GM12878 (cell line): ENCODE data around the gene PEX16. TPM values are rescaled to one million over a fixed set of nuclear protein-coding genes. Genes with fewer than 3 reads are reported as not detected.

Experiments used
- ATAC-seq: fragments of 200-7000 bp; cut with Tn5 transposase; 3 replicates; pipeline ENCODE4 v1.9.1; 2020; ENCODE audit warnings: mild to moderate bottlenecking, moderate library complexity
- BruUV-seq: library from RNA; stranded (reverse); fragments of 400-500 nt; replicated peaks from 2 replicates; lab custom pipeline; 2021; lab: Mats Ljungman, UMichigan
- CTCF ChIA-PET: fragments of 300-600 bp; sonication (Branson Sonifier 250); formaldehyde crosslinking; extraction: SDS; loops from one replicate; lab custom pipeline; 2021; ENCODE audit warnings: inconsistent platforms; lab: Yijun Ruan, JAX
- POLR2A ChIA-PET: fragments of 350-600 bp; formaldehyde crosslinking; extraction: SDS; loops from one replicate; lab custom pipeline; 2021; ENCODE audit warnings: inconsistent platforms; lab: Charles Lee
- RAD21 ChIA-PET: fragments of 300-600 bp; sonication (Branson Sonifier 250); formaldehyde crosslinking; loops from one replicate; lab custom pipeline; 2023; ENCODE audit warnings: antibody characterized with exemption; ENCODE audit not compliant: unreplicated experiment; lab: Charles Lee
- SMC1A ChIA-PET: fragments of 300-600 bp; sonication (Branson Sonifier 250); formaldehyde crosslinking; loops from one replicate; lab custom pipeline; 2023; ENCODE audit not compliant: unreplicated experiment, uncharacterized antibody; lab: Charles Lee
- DNase-seq: peaks from one replicate; pipeline ENCODE4 v3.0.0-alpha.2; 2011; ENCODE audit warnings: low read depth, low spot score
- FAIRE-seq: peaks from 3 replicates; lab custom pipeline; 2011; peaks lifted over from hg19 to GRCh38; lab: Jason Lieb, UNC
- H2AFZ ChIP-seq: 2 replicates; pipeline ENCODE4 v1.6.0; 2011; ENCODE audit warnings: low read depth, low read length, control low read depth; ENCODE audit not compliant: control insufficient read depth
- H3K27ac ChIP-seq: 2 replicates; pipeline ENCODE4 v1.5.1; 2011; ENCODE audit warnings: control low read depth; ENCODE audit not compliant: control insufficient read depth, insufficient read depth
- H3K27me3 ChIP-seq, 2 experiments: replicated peaks in 1 of 2; 2 replicates each; pipeline versions ENCODE4 v1.6.0 to v1.6.1; 2011; ENCODE audit warnings: low read length in 1 of 2; ENCODE audit not compliant: control insufficient read depth in 2 of 2, insufficient read depth in 2 of 2
- H3K36me3 ChIP-seq, 2 experiments: 2 replicates each; pipeline ENCODE4 v1.5.1; 2011; ENCODE audit warnings: low read length in 1 of 2; ENCODE audit not compliant: control insufficient read depth in 2 of 2, insufficient read depth in 2 of 2
- H3K4me1 ChIP-seq: 2 replicates; pipeline ENCODE4 v1.6.1; 2011; ENCODE audit warnings: mild to moderate bottlenecking, low read length, moderate library complexity, mixed read lengths; ENCODE audit not compliant: control insufficient read depth, insufficient read depth
- H3K4me2 ChIP-seq: 2 replicates; pipeline ENCODE4 v1.6.0; 2011; ENCODE audit warnings: control low read depth; ENCODE audit not compliant: control insufficient read depth, insufficient read depth
- H3K4me3 ChIP-seq: fragments of 200-600 bp; sonication (generic); 2 replicates; pipeline ENCODE4 v1.5.1; 2016
- H3K79me2 ChIP-seq: 2 replicates; pipeline ENCODE4 v1.6.0; 2011; ENCODE audit warnings: low read length; ENCODE audit not compliant: control insufficient read depth, insufficient read depth
- H3K9ac ChIP-seq: 2 replicates; pipeline ENCODE4 v1.8.0; 2011; ENCODE audit warnings: low read length, control low read depth, mixed read lengths; ENCODE audit not compliant: control insufficient read depth, insufficient read depth
- H3K9me3 ChIP-seq: replicated peaks from 3 replicates; pipeline ENCODE4 v1.5.1; 2011; ENCODE audit warnings: mild to moderate bottlenecking, low read length; ENCODE audit not compliant: control insufficient read depth, insufficient read depth
- H4K20me1 ChIP-seq: 2 replicates; pipeline ENCODE4 v1.6.0; 2011; ENCODE audit not compliant: control insufficient read depth, insufficient read depth
- BHLHE40 ChIP-seq, 2 experiments: fragments of 450-650 bp in 1 of 2; IDR thresholded peaks; 2 replicates each; pipeline ENCODE4 v1.6.1; 2011 to 2017; ENCODE audit warnings: low read depth in 2 of 2, borderline replicate concordance in 1 of 2, improper control_type of control experiment in 1 of 2, low read length in 1 of 2, mild to moderate bottlenecking in 1 of 2
- CBFB ChIP-seq: IDR thresholded peaks from 2 replicates; pipeline ENCODE4 v1.6.1; 2016; ENCODE audit warnings: antibody characterized with exemption, low read depth
- KLF5 ChIP-seq: fragments of 450-650 bp; IDR thresholded peaks from 2 replicates; pipeline ENCODE4 v1.6.1; 2014; ENCODE audit warnings: mild to moderate bottlenecking; ENCODE audit not compliant: partially characterized antibody
- MEF2A ChIP-seq: IDR thresholded peaks from 2 replicates; pipeline ENCODE4 v1.6.1; 2011; ENCODE audit warnings: low read depth, mild to moderate bottlenecking, low read length, moderate library complexity; ENCODE audit not compliant: insufficient read depth
- NR2C1 ChIP-seq: fragments of 450-650 bp; IDR thresholded peaks from 2 replicates; pipeline ENCODE4 v1.6.1; 2017; ENCODE audit warnings: antibody characterized with exemption, mild to moderate bottlenecking, moderate library complexity
- NR2C2 ChIP-seq: IDR thresholded peaks from 2 replicates; pipeline ENCODE4 v1.6.1; 2011; ENCODE audit warnings: borderline replicate concordance, low read depth; ENCODE audit not compliant: control insufficient read depth, insufficient read length
- PRDM15 ChIP-seq: fragments of 450-650 bp; formaldehyde crosslinking; IDR thresholded peaks from 2 replicates; pipeline ENCODE4 v1.4.0; 2020; ENCODE audit warnings: mild to moderate bottlenecking, moderate library complexity
- SP1 ChIP-seq: IDR thresholded peaks from one replicate; pipeline ENCODE4 v1.6.1; 2011; ENCODE audit warnings: low read depth, low read length
- TCF3 ChIP-seq: IDR thresholded peaks from 2 replicates; pipeline ENCODE4 v1.6.1; 2012; ENCODE audit warnings: low read depth, mild to moderate bottlenecking, low read length, borderline replicate concordance; ENCODE audit not compliant: insufficient read depth
- WGBS: methylation state at CpG from one replicate; pipeline ENCODE4 v1.1.6; 2016; ENCODE audit warnings: low lambda C conversion rate; ENCODE audit not compliant: insufficient replicate concordance, insufficient coverage; ENCODE audit errors: missing lambda C conversion rate; 5-methylcytosine and 5-hydroxymethylcytosine counted together
- in situ Hi-C: fragments of 300-500 bp; cut with MboI; formaldehyde crosslinking; loops from 9 replicates; pipeline ENCODE4 v1.14.3; 2018; ENCODE audit warnings: mixed read lengths
- intact Hi-C: fragments of 100-400 bp; cut with micrococcal nuclease; formaldehyde crosslinking; loops from one replicate; pipeline ENCODE4 v1.14.2; 2022; ENCODE audit not compliant: unreplicated experiment
- polyA plus RNA-seq, 11 experiments: library from polyadenylated mRNA; depleted of rRNA in 4 of 11; unstranded in 6 of 11; stranded (reverse) in 5 of 11; fragments of >200 nt; fragmentation: Nextera tagmentation in 4 of 11; fragmentation: Illumina TruSeq in 1 of 11; extraction: Ambion mirVana in 4 of 11; extraction: Trizol in 1 of 11; gene quantifications; 1 replicate in 1 of 11; 2 replicates in 10 of 11; pipeline versions ENCODE4 v1.2.1 to v1.2.3, GENCODE V29; 2011 to 2016; ENCODE audit warnings: inconsistent platforms in 2 of 11, missing spikeins in 2 of 11, low read depth in 1 of 11
- total RNA-seq, 4 experiments: library from RNA; depleted of rRNA in 3 of 4; stranded (reverse); fragments of >200 nt in 3 of 4; fragmentation: Illumina TruSeq in 1 of 4; extraction: Trizol in 1 of 4; gene quantifications; 2 replicates each; pipeline versions ENCODE4 v1.2.1 to v1.2.3, GENCODE V29; 2013 to 2021

PEX16 gene
- total and polyA plus RNA-seq, 10 of the 15 experiments (the other 5 are each of a cell fraction or from before 2014, with no cell fraction given) = 1.4 to 53.5 (median 27.6) TPM

GRCh38 chr11:45899086-45899447, 18.6 kb downstream of the PEX16 start:
- no peaks in the 10 kb centered on the region for H3K4me1 ChIP-seq
- FAIRE-seq = no peak
- no TSS peak for BruUV-seq
- H2AFZ ChIP-seq = no peak overlapping the region
- H3K27me3 ChIP-seq = peaks cover 3 to 10% of the 10 kb centered on the region in 2 experiments; a peak in 3 of 4 replicates
- no peak overlapping the region for H3K9ac ChIP-seq
- DNase-seq = no peak
- no peak overlapping the region for H3K4me3 ChIP-seq
- H4K20me1 ChIP-seq = no peaks in the 10 kb centered on the region; the same call in 1 of the 2 replicates
- TF ChIP-seq NR2C2 (no peak), TCF3 (no peak), NR2C1 (no peak), SP1 (no peak), PRDM15 (CRISPR knock-in tag) (no peak), MEF2A (no peak), BHLHE40 (IDR thresholded peaks at IDR 0.05; ENCODE audit: borderline replicate concordance in 1 of 2, low read depth in 2 of 2, low read length in 1 of 2) (no peak), CBFB (no peak), KLF5 (no peak)
- in situ Hi-C loops = no loop called here
- ChIA-PET RAD21 (interaction anchor here (2.0 kb wide), 1 partner anchor 19 kb away, joined by 5 read pairs; the partner anchor contains the start of gene PEX16), CTCF (interaction anchor here (1.2 kb wide), 1 partner anchor 53 kb away, joined by 4 read pairs; no protein-coding TSS in a partner anchor), POLR2A (interaction anchor here (0.5 kb wide), 1 partner anchor 37 kb away, joined by 5 read pairs; no protein-coding TSS in a partner anchor), SMC1A (interaction anchor here (1.3 kb wide), 1 partner anchor 9 kb away, joined by 3 read pairs; no protein-coding TSS in a partner anchor)
- ATAC-seq = no peak
- H3K79me2 ChIP-seq = no peaks in the 10 kb centered on the region
- no peaks in the 10 kb centered on the region for H3K36me3 ChIP-seq
- H3K4me2 ChIP-seq = no peak overlapping the region
- WGBS = 0% methylated on average over 3 of the region's 3 CpGs
- no peak overlapping the region for H3K27ac ChIP-seq
- intact Hi-C loops = no loop called here
- H3K9me3 ChIP-seq = no peaks in the 10 kb centered on the region
